ENCODE data around the gene SHB. TPM values are rescaled to one million over a fixed set of nuclear protein-coding genes. Genes with fewer than 3 reads are reported as not detected.
A peak's percentile ranks its signal among the peaks of the same experiment; 100 is the strongest.

SHB gene
- total and polyA plus RNA-seq, 2 of the 13 experiments (the other 11 are each of a cell fraction or from before 2014, with no cell fraction given): 19.4 to 20.7 TPM

DNA sequence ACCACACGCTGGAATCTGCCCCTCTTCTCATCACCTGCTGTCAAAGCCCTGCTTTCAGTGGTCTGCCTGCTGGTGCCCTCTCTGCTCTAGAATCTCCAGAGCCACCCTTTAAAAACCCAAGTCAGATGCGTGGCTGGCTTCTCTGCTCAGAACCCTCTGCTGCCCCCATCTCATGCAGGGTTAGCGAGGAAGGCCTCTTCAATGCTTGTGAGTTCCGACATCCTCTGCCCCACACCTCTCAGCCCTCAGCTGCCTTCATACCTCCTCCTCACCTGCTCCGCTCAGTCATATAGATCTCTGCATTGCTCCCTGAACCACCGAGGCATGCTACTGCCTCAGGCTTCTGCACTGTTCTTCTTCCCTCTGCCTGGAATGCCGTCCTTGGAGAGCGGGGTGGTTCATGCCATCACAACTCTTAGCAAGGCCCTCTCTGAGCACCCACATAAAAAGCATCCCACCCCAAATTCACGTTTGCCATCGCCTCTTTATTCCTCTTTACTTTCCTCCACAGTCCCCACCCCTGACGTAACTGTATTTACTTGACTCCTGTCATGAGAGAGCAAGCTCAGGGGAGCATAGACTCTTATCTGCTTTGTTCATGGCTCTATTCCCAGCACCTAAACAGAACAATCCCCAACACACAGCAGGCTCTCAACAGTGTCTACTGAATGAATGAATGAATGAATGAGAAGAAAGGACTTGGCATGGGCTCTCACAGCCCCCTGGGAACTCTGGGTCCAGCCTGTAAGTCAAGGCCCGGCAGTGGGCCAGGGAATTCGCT, 10.4 kb downstream of the SHB start (continued):
- TF ChIP-seq, protein P1, sequence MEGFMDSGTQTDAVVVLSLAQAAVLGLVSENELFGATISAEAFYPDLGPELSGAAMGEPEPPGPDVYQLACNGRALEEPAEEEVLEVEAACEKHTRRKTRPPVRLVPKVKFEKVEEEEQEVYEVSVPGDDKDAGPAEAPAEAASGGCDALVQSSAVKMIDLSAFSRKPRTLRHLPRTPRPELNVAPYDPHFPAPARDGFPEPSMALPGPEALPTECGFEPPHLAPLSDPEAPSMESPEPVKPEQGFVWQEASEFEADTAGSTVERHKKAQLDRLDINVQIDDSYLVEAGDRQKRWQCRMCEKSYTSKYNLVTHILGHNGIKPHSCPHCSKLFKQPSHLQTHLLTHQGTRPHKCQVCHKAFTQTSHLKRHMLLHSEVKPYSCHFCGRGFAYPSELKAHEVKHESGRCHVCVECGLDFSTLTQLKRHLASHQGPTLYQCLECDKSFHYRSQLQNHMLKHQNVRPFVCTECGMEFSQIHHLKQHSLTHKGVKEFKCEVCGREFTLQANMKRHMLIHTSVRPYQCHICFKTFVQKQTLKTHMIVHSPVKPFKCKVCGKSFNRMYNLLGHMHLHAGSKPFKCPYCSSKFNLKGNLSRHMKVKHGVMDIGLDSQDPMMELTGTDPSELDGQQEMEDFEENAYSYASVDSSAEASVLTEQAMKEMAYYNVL (CRISPR knock-in tag; IDR thresholded peaks at IDR 0.05; ENCODE audit: borderline replicate concordance): 0 out of 2 replicates have a peak, but pooled peaks have one; percentile 36
- TF ChIP-seq TEAD3 (CRISPR knock-in tag; optimal IDR thresholded peaks at IDR 0.05; ENCODE audit: borderline replicate concordance) (peak; percentile 24), REPIN1 (CRISPR knock-in tag; IDR thresholded peaks at IDR 0.05; ENCODE audit: borderline replicate concordance, low read depth) (no peak), KDM5B (CRISPR knock-in tag; IDR thresholded peaks at IDR 0.05; ENCODE audit: borderline replicate concordance) (peak; percentile 51; the same call in 1 of the 2 replicates), RARA (CRISPR knock-in tag; IDR thresholded peaks at IDR 0.05) (0 out of 2 replicates have a peak, but pooled peaks have one; percentile 16)
- TF ChIP-seq, protein P2, sequence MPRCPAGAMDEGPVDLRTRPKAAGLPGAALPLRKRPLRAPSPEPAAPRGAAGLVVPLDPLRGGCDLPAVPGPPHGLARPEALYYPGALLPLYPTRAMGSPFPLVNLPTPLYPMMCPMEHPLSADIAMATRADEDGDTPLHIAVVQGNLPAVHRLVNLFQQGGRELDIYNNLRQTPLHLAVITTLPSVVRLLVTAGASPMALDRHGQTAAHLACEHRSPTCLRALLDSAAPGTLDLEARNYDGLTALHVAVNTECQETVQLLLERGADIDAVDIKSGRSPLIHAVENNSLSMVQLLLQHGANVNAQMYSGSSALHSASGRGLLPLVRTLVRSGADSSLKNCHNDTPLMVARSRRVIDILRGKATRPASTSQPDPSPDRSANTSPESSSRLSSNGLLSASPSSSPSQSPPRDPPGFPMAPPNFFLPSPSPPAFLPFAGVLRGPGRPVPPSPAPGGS (CRISPR knock-in tag; IDR thresholded peaks at IDR 0.05): no peak

DNA sequence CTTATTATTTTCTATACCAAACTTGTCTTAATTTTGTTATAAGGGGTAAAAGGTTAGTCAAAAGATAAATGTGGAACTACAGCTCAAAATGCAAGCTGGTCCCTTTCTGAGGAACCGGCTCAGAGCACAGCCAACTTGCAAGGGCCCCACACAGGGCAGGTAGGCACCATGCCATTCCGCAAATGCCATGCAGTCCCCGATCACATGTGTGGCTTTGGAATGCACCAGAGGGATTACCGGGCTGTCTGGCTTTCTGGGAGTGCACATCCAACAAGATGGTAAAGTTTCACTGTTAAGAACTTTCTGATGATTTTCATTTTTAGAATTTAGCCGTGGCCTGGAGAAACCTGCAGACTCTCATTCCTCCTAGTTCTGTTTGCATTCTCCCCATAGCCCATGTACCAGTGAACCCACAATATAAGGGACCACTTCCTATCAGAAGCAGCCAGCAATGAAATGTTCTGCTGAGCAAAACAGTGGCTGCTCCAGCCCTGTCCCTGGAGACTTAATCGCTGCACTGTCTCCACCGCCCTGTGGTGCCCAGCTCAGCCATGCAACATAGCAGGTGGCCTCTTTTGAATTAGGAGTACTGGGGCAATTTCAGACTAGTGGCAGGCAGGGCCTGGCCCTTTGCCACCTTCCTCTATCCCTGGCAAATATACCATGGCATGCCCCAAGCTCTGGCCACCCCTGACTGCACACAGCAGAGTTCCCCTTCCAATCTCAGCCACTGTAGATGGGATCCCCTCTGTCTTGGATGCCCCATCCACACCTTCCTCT, 11.4 kb downstream of the SHB start:
- in situ Hi-C loops (cut with HindIII; ENCODE audit: extremely low pct_ligation_motif_present, low pct_unique_long_range_greater_than_20kb) (no loop called here), intact Hi-C loops (cut with micrococcal nuclease; ENCODE audit: unreplicated experiment) (no loop called here)
- Histone ChIP-seq H4K20me1 (ENCODE audit: insufficient read depth, low read length) (peaks cover 19% of the 10 kb centered on the region), H3K4me2 (ENCODE audit: low read depth, low read length) (peak overlapping the region; percentile 48), H3K4me1 (ENCODE audit: insufficient read depth, low read length) (peaks cover 100% of the 10 kb centered on the region), H3K27me3 (ENCODE audit: control insufficient read depth in 1 of 2, insufficient read depth in 2 of 2, low read length in 2 of 2) (no peaks in the 10 kb centered on the region), H3K79me2 (ENCODE audit: insufficient read depth, low read length) (peaks cover 99% of the 10 kb centered on the region), H3K27ac (ENCODE audit: extremely low read length, insufficient read depth, low read length) (no peak overlapping the region), H3K9me3 (ENCODE audit: low read length) (no peaks in the 10 kb centered on the region), H2AFZ (ENCODE audit: low read length) (no peak overlapping the region), H3K36me3 (replicated peaks in 1 of 2; ENCODE audit: control insufficient read depth in 1 of 2, insufficient read depth in 2 of 2, low read length in 2 of 2) (peaks cover 5 to 39% of the 10 kb centered on the region in 2 experiments), H3K4me3 (replicated peaks in 1 of 3; ENCODE audit: insufficient read depth in 1 of 3, low read depth in 2 of 3, low read length in 3 of 3) (peak overlapping the region in 1 of 3 experiments; percentile 39; a peak in 1 of 6 replicates), H3K9ac (ENCODE audit: insufficient read depth, low read depth, low read length) (peak overlapping the region; percentile 40)
- no peak for FAIRE-seq
- BruUV-seq (replicated peaks): no TSS peak
- ChIA-PET CTCF (ENCODE audit: low intra/inter-chr PET ratio, low total read pairs) (no interaction called here), POLR2A (interaction anchor here (1.6 kb wide), 1 partner anchor 9 kb away, joined by 3 read pairs; no protein-coding TSS in a partner anchor)
- 0 out of 2 replicates have a peak, but pooled peaks have one; percentile 32 for TF ChIP-seq HNRNPL (IDR thresholded peaks at IDR 0.05; ENCODE audit: low read depth, low read length)
- no peak for TF ChIP-seq ZNF562 (CRISPR knock-in tag; IDR thresholded peaks at IDR 0.05; ENCODE audit: borderline replicate concordance)
- peak; percentile 38; the same call in 1 of the 2 replicates for TF ChIP-seq ZBTB38 (CRISPR knock-in tag; IDR thresholded peaks at IDR 0.05)
- TF ChIP-seq, protein P3, sequence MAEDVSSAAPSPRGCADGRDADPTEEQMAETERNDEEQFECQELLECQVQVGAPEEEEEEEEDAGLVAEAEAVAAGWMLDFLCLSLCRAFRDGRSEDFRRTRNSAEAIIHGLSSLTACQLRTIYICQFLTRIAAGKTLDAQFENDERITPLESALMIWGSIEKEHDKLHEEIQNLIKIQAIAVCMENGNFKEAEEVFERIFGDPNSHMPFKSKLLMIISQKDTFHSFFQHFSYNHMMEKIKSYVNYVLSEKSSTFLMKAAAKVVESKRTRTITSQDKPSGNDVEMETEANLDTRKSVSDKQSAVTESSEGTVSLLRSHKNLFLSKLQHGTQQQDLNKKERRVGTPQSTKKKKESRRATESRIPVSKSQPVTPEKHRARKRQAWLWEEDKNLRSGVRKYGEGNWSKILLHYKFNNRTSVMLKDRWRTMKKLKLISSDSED (CRISPR knock-in tag; IDR thresholded peaks at IDR 0.05): no peak
- TF ChIP-seq ZNF879 (CRISPR knock-in tag; IDR thresholded peaks at IDR 0.05): no peak
- TF ChIP-seq ZMYM2 (CRISPR knock-in tag; IDR thresholded peaks at IDR 0.05): no peak
- no peak for TF ChIP-seq HDAC1 (CRISPR knock-in tag; IDR thresholded peaks at IDR 0.05)
- TF ChIP-seq MED13 (CRISPR knock-in tag; IDR thresholded peaks at IDR 0.05): no peak
- 85% methylated on average over 5 of the region's 7 CpGs for WGBS (ENCODE audit: low lambda C conversion rate)
- ATAC-seq: no peak
- no peak for DNase-seq (ENCODE audit: low spot score)

All from HepG2 (cell line).